DOHH2 (cell line): ENCODE measurements around the gene RCN2.

Experiments
- EZH2phosphoT487 ChIP-seq: fragments of 200-600 bp; sonication (generic); IDR thresholded peaks from 2 replicates; pipeline ENCODE4 v1.6.1; 2017; ENCODE audit warnings: borderline replicate concordance, mild to moderate bottlenecking, antibody characterized with exemption, low read length, moderate library complexity, mixed read lengths
- TF ChIP-seq, protein P1 (sequence below): fragments of 200-600 bp; sonication (generic); IDR thresholded peaks from one replicate; pipeline ENCODE4 v1.5.1; 2014; ENCODE audit warnings: antibody characterized with exemption, mild to moderate bottlenecking, low read depth, low read length; ENCODE audit not compliant: poor library complexity, severe bottlenecking

- TF ChIP-seq, protein P1, sequence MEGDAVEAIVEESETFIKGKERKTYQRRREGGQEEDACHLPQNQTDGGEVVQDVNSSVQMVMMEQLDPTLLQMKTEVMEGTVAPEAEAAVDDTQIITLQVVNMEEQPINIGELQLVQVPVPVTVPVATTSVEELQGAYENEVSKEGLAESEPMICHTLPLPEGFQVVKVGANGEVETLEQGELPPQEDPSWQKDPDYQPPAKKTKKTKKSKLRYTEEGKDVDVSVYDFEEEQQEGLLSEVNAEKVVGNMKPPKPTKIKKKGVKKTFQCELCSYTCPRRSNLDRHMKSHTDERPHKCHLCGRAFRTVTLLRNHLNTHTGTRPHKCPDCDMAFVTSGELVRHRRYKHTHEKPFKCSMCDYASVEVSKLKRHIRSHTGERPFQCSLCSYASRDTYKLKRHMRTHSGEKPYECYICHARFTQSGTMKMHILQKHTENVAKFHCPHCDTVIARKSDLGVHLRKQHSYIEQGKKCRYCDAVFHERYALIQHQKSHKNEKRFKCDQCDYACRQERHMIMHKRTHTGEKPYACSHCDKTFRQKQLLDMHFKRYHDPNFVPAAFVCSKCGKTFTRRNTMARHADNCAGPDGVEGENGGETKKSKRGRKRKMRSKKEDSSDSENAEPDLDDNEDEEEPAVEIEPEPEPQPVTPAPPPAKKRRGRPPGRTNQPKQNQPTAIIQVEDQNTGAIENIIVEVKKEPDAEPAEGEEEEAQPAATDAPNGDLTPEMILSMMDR, result no peak
- TF ChIP-seq EZH2phosphoT487, result no peak
These were observed 29.6 kb upstream of the RCN2 start for GRCh38 chr15:76901965-76902364.
